Measurements from ENCODE around the gene PID1.
A peak's percentile ranks its signal among the peaks of the same experiment; 100 is the strongest.

The PID1 gene

DNA sequence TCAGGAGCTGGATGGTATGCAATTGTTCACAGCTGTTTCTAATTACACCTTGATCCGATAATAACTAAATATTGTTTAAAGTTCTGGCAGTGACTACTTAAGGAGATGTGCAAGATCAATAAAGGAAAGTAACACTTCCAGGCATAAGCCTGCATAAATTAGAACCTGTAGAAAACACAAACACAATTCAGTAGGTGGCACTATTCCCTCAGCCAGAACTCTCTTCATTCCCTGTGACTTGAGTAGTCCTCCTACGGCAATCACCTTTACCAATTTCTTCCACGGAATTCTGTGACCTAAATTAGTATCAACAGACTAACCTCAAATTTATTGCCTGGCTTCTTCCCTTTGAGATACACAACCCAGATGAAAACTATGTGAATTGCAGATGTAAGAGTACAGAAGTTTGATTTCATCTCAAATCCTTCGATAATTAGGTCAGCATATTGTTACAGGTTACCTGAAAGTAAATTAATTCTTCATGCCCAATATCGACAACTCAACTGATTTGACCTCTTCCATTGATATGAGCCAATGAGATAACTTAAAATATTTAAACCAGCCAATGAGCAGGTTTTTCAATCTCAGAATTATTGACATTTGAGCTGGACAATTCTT, 137.8 kb downstream of the PID1 start:
- no peak for DNase-seq (ENCODE audit: low spot score)
- in situ Hi-C loops (cut with MboI; ENCODE audit: low sequenced_read_pairs, unreplicated experiment), result no loop called here
- TF ChIP-seq CTCF (IDR thresholded peaks at IDR 0.05; ENCODE audit: borderline replicate concordance, control extremely low read depth, extremely low read depth, insufficient read depth, missing control alignments), result peak; percentile 8

DNA sequence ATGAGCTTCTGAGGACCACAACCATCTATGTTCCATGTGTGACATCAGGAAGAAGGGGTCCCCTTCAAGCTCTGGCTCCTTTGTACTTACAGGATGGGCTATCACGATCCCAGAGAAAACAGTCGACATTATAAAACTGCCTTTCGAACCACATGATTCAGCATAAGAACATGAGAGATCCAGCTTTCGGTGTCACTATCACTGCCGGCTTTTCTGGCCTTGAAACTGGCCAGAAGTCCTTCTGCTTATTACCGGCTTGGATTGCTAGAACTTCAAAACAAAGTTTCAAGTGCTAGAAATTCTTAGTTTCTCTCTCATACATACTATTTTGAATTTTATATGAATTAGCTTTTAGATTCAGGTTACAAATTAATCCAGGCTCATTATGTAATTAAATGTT, 138.9 kb downstream of the PID1 start:
- TF ChIP-seq CTCF (IDR thresholded peaks at IDR 0.05; ENCODE audit: borderline replicate concordance, control extremely low read depth, extremely low read depth, insufficient read depth, missing control alignments), result no peak
- in situ Hi-C loops (cut with MboI; ENCODE audit: low sequenced_read_pairs, unreplicated experiment), result no loop called here
- no peak for DNase-seq (ENCODE audit: low spot score)

DNA sequence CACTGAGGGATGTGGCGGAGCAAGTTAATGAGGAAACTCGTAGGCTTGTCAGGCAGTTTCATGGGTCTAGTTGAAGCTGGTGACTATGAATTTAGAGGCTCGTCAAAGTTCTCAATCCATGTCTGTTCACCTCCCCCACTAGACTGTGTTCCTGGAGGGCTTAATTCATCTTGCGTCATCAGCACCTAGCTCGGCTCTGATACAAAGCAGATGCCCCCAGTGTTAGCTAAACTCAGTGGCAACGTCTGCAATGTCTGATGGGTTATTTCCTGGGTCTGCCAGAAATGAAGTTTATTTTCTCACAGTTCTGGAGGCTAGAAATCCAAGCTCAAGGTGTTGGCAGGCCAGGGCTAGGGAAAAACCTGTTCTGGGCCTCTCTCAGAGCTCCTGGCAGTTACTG, 140.6 kb downstream of the PID1 start:
- TF ChIP-seq CTCF (IDR thresholded peaks at IDR 0.05; ENCODE audit: borderline replicate concordance, control extremely low read depth, extremely low read depth, insufficient read depth, missing control alignments), result no peak
- in situ Hi-C loops (cut with MboI; ENCODE audit: low sequenced_read_pairs, unreplicated experiment), result no loop called here
- DNase-seq (ENCODE audit: low spot score), result no peak

DNA sequence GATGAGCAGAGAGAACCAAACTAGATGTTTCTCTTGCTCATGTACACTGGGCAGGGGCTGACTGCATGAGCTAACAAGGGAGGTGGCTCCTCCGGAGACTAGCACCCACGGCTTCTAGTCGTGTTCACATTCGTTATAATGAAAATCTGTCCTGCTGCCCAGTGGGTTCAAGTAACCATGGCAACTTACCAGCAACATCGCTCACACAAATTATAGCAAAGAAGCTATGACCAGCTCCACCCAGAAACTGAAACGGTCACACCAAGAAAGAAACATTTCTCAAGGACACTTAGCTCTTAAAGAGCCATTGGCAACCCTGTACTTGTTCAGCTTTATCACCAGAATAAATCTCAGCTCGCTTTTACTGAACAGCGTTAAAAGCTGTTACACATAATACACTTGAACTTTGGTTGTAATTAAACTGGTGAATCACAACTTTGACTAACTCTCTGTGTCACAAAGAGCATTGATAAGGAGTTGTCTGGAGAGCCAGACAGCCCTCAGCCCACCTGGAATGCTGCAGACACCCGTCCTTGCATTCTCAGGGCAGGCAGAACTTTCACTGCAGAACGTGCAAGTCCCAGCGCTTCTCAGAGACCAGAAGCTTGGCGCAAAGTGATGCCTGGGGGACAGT, 141.2 kb downstream of the PID1 start:
- DNase-seq (ENCODE audit: low spot score), result no peak
- no peak for TF ChIP-seq CTCF (IDR thresholded peaks at IDR 0.05; ENCODE audit: borderline replicate concordance, control extremely low read depth, extremely low read depth, insufficient read depth, missing control alignments)
- in situ Hi-C loops (cut with MboI; ENCODE audit: low sequenced_read_pairs, unreplicated experiment), result no loop called here

GRCh38 chr2:229127471-229127870, 143.6 kb downstream of the PID1 start:
- in situ Hi-C loops (cut with MboI; ENCODE audit: low sequenced_read_pairs, unreplicated experiment), result no loop called here
- no peak for TF ChIP-seq CTCF (IDR thresholded peaks at IDR 0.05; ENCODE audit: borderline replicate concordance, control extremely low read depth, extremely low read depth, insufficient read depth, missing control alignments)
- DNase-seq (ENCODE audit: low spot score), result no peak

DNA sequence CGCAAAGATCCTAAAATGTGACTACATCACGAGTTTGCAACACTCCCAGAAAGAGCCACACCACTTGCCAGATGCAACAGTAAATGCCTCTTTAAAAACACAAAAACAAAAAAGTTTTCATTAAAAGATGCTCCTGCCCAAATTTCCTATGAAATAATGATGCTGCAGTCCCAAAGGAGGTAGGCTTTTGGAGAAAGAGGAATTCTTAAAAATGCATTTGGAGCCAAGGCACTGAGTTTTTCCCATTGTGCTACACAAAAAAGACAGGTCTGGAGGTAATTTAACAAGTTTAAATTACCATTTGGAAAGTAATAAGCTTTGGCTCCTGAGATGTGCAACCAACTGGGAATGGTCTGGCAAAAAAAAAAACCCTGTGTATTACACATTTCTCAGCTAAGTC, 145.0 kb downstream of the PID1 start:
- in situ Hi-C loops (cut with MboI; ENCODE audit: low sequenced_read_pairs, unreplicated experiment), result no loop called here
- no peak for TF ChIP-seq CTCF (IDR thresholded peaks at IDR 0.05; ENCODE audit: borderline replicate concordance, control extremely low read depth, extremely low read depth, insufficient read depth, missing control alignments)

More for the DNA sequence above, 145.0 kb downstream of the PID1 start:
- DNase-seq (ENCODE audit: low spot score), result no peak
